GM23338 (cell line): Measurements from ENCODE around the gene SERTAD1. TPM values are rescaled to one million over a fixed set of nuclear protein-coding genes. Genes with fewer than 3 reads are reported as not detected.

Source experiments
- ATAC-seq: fragments of 200-7000 bp; cut with Tn5 transposase; 3 replicates; pipeline ENCODE4 v1.9.1; 2020
- DNase-seq: peaks from one replicate; pipeline ENCODE4 v3.0.0-alpha.2; 2015; ENCODE audit warnings: low spot score
- H2AFZ ChIP-seq: fragments of 200-600 bp; sonication (generic); 2 replicates; pipeline ENCODE4 v1.8.0; 2016; ENCODE audit warnings: antibody characterized with exemption, mild to moderate bottlenecking, moderate library complexity
- H3F3A ChIP-seq: fragments of 200-600 bp; sonication (generic); replicated peaks from 2 replicates; pipeline ENCODE4 v1.8.0; 2017; ENCODE audit warnings: antibody characterized with exemption, mixed run types, low read depth
- H3K27ac ChIP-seq: fragments of 200-600 bp; sonication (generic); 2 replicates; pipeline ENCODE4 v1.6.1; 2016; ENCODE audit warnings: low read depth
- H3K27me3 ChIP-seq: fragments of 200-600 bp; sonication (generic); 2 replicates; pipeline ENCODE4 v1.8.0; 2016; ENCODE audit warnings: mild to moderate bottlenecking, mixed run types, moderate library complexity; ENCODE audit not compliant: insufficient read depth
- H3K36me3 ChIP-seq: fragments of 200-600 bp; sonication (generic); 2 replicates; pipeline ENCODE4 v1.8.0; 2016; ENCODE audit warnings: mild to moderate bottlenecking; ENCODE audit not compliant: insufficient read depth
- H3K4me1 ChIP-seq: fragments of 200-600 bp; sonication (generic); 2 replicates; pipeline ENCODE4 v1.8.0; 2016; ENCODE audit warnings: mild to moderate bottlenecking, moderate library complexity; ENCODE audit not compliant: insufficient read depth
- H3K4me2 ChIP-seq: fragments of 200-600 bp; sonication (generic); 2 replicates; pipeline ENCODE4 v1.7.1; 2017; ENCODE audit warnings: mixed run types
- H3K4me3 ChIP-seq: fragments of 200-600 bp; sonication (generic); 2 replicates; pipeline ENCODE4 v1.6.1; 2016; ENCODE audit warnings: mixed run types
- H3K79me2 ChIP-seq: fragments of 200-600 bp; sonication (generic); replicated peaks from 2 replicates; pipeline ENCODE4 v1.8.0; 2017; ENCODE audit warnings: mild to moderate bottlenecking; ENCODE audit not compliant: insufficient read depth
- H3K9me2 ChIP-seq: fragments of 200-600 bp; sonication (generic); 2 replicates; pipeline ENCODE4 v1.8.0; 2017; ENCODE audit not compliant: insufficient read depth
- H4K20me1 ChIP-seq: fragments of 200-600 bp; sonication (generic); replicated peaks from 2 replicates; pipeline ENCODE4 v1.8.0; 2017; ENCODE audit warnings: mild to moderate bottlenecking; ENCODE audit not compliant: insufficient read depth
- H3K27ac Mint-ChIP-seq: 2 replicates; pipeline ENCODE4 v1.8.0; 2020; ENCODE audit warnings: inconsistent platforms, mild to moderate bottlenecking, moderate library complexity, mixed read lengths
- H3K27me3 Mint-ChIP-seq: 3 replicates; pipeline ENCODE4 v1.8.0; 2022; ENCODE audit warnings: low read depth, mild to moderate bottlenecking, moderate library complexity, mixed read lengths, inconsistent platforms; ENCODE audit not compliant: insufficient read depth, poor library complexity
- H3K36me3 Mint-ChIP-seq: 3 replicates; pipeline ENCODE4 v1.8.0; 2021; ENCODE audit warnings: low read depth, mild to moderate bottlenecking, inconsistent platforms, moderate library complexity, mixed read lengths
- H3K4me1 Mint-ChIP-seq: 3 replicates; pipeline ENCODE4 v1.8.0; 2020; ENCODE audit warnings: mild to moderate bottlenecking, inconsistent platforms, mixed read lengths
- H3K4me3 Mint-ChIP-seq: 3 replicates; pipeline ENCODE4 v1.8.0; 2021; ENCODE audit warnings: moderate library complexity, mild to moderate bottlenecking, inconsistent platforms, mixed read lengths
- H3K9me3 Mint-ChIP-seq: 3 replicates; pipeline ENCODE4 v1.8.0; 2020; ENCODE audit warnings: moderate library complexity, mild to moderate bottlenecking, inconsistent platforms, mixed read lengths
- CREB1 ChIP-seq: fragments of 250-450 bp; sonication (Bioruptor Pico); IDR thresholded peaks from 2 replicates; pipeline ENCODE4 v1.5.0; 2020; ENCODE audit warnings: low read depth, mild to moderate bottlenecking, moderate library complexity
- CTCF ChIP-seq, 2 experiments: fragments of 200-600 bp in 1 of 2; sonication (generic) in 1 of 2; conservative IDR thresholded peaks; 2 replicates each; pipeline versions ENCODE4 v1.5.1 to v1.6.1; 2016 to 2017; ENCODE audit warnings: antibody characterized with exemption in 2 of 2, low read depth in 2 of 2, mild to moderate bottlenecking in 2 of 2, moderate library complexity in 1 of 2
- EZH2 ChIP-seq: fragments of 200-600 bp; sonication (generic); IDR thresholded peaks from one replicate; pipeline ENCODE4 v1.8.0; 2017; ENCODE audit warnings: antibody characterized with exemption, mild to moderate bottlenecking, low read depth; ENCODE audit not compliant: unreplicated experiment
- EZH2phosphoT487 ChIP-seq: fragments of 200-600 bp; sonication (generic); IDR thresholded peaks from one replicate; pipeline ENCODE4 v1.8.1; 2018; ENCODE audit warnings: antibody characterized with exemption; ENCODE audit not compliant: unreplicated experiment
- JUNB ChIP-seq: IDR thresholded peaks from one replicate; pipeline ENCODE4 v1.6.1; 2016; ENCODE audit warnings: antibody characterized with exemption; ENCODE audit not compliant: unreplicated experiment
- POLR2AphosphoS5 ChIP-seq: IDR thresholded peaks from 2 replicates; pipeline ENCODE4 v1.6.1; 2016; ENCODE audit warnings: antibody characterized with exemption, low read depth
- STAT1 ChIP-seq: IDR thresholded peaks from one replicate; pipeline ENCODE4 v1.6.1; 2016; ENCODE audit warnings: antibody characterized with exemption; ENCODE audit not compliant: unreplicated experiment
- ZNF114 ChIP-seq: fragments of 250-450 bp; sonication (Bioruptor Pico); IDR thresholded peaks from 2 replicates; pipeline ENCODE4 v1.5.0; 2020; ENCODE audit warnings: mild to moderate bottlenecking, moderate library complexity
- ZNF331 ChIP-seq: fragments of 250-450 bp; sonication (Bioruptor Pico); IDR thresholded peaks from 2 replicates; pipeline ENCODE4 v1.5.0; 2020; ENCODE audit warnings: low read depth, mild to moderate bottlenecking, moderate library complexity
- polyA plus RNA-seq: library from polyadenylated mRNA; unstranded; fragments of >200 nt; fragmentation: Nextera tagmentation; extraction: Ambion mirVana; gene quantifications from 2 replicates; pipeline ENCODE4 v1.2.1, GENCODE V29; 2016
- total RNA-seq: library from RNA; depleted of rRNA; stranded (reverse); fragments of >200 nt; shearing (Covaris generic); gene quantifications from 2 replicates; pipeline ENCODE4 v1.2.3, GENCODE V29; 2014
- TF ChIP-seq, protein P1 (sequence below): IDR thresholded peaks from 2 replicates; pipeline ENCODE4 v1.6.1; 2016; ENCODE audit warnings: antibody characterized with exemption

Gene SERTAD1
- total and polyA plus RNA-seq, 2 experiments from 2014 or later, result 4.6 to 9.1 TPM

GRCh38 chr19:40445780-40446262, 20.0 kb upstream of the SERTAD1 start:
- Mint-ChIP-seq H3K27ac (peak overlapping the region; percentile 92), H3K36me3 (peaks cover 24% of the 10 kb centered on the region), H3K27me3 (peaks cover 13% of the 10 kb centered on the region), H3K4me3 (peak overlapping the region; percentile 57; the same call in 2 of the 3 replicates), H3K4me1 (peaks cover 30% of the 10 kb centered on the region), H3K9me3 (peaks cover 3% of the 10 kb centered on the region; the same call in 2 of the 3 replicates)
- Histone ChIP-seq H3F3A (peaks cover 16% of the 10 kb centered on the region), H3K27me3 (no peaks in the 10 kb centered on the region), H3K79me2 (peaks cover 24% of the 10 kb centered on the region), H3K27ac (peak overlapping the region; percentile 92; the same call in 1 of the 2 replicates), H3K4me2 (peak overlapping the region; percentile 86), H2AFZ (no peak overlapping the region), H3K4me1 (peaks cover 14% of the 10 kb centered on the region), H3K9me2 (no peaks in the 10 kb centered on the region), H3K36me3 (peaks cover 11% of the 10 kb centered on the region; the same call in 1 of the 2 replicates), H3K4me3 (no peak overlapping the region), H4K20me1 (peaks cover 8% of the 10 kb centered on the region; the same call in 1 of the 2 replicates)
- TF ChIP-seq STAT1 (no peak), ZNF331 (CRISPR knock-in tag) (no peak), ZNF114 (no peak), JUNB (no peak), CREB1 (CRISPR knock-in tag) (no peak), POLR2AphosphoS5 (no peak), EZH2phosphoT487 (no peak), EZH2 (no peak)
- TF ChIP-seq, protein P1, sequence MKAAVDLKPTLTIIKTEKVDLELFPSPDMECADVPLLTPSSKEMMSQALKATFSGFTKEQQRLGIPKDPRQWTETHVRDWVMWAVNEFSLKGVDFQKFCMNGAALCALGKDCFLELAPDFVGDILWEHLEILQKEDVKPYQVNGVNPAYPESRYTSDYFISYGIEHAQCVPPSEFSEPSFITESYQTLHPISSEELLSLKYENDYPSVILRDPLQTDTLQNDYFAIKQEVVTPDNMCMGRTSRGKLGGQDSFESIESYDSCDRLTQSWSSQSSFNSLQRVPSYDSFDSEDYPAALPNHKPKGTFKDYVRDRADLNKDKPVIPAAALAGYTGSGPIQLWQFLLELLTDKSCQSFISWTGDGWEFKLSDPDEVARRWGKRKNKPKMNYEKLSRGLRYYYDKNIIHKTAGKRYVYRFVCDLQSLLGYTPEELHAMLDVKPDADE, result no peak
- ATAC-seq, result peak; percentile 1; the same call in 2 of the 3 replicates
- peak; percentile 81 for DNase-seq

DNA sequence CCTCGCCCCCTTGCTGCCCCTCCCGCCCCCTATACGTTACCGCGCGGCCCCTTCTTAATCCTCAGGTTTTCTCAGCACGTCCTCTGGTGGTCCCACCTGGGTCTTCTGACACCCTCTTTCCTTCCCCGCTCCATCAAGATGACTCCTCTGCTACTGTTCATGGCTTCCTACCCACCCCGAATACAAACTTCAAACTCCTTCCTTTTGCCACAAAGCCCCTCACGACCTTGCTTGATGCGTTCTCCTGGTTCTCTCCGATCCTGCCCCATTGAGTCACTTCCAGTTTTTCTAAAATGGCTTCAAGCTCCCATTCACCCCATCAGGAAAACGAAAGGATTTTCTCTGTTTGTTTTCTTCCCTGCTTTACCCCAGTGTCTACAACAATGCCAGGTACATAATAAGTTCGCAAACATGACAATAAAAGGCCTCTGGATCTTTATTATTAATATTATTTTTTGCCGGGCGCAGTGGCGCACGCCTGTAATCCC, 19.1 kb upstream of the SERTAD1 start:
- Histone ChIP-seq H3K27ac (peak overlapping the region; percentile 92), H3F3A (peaks cover 22% of the 10 kb centered on the region), H3K36me3 (peaks cover 16% of the 10 kb centered on the region; the same call in 1 of the 2 replicates), H2AFZ (peak overlapping the region; percentile 80), H4K20me1 (peaks cover 8% of the 10 kb centered on the region; the same call in 1 of the 2 replicates), H3K4me3 (peak overlapping the region; percentile 100), H3K4me2 (peak overlapping the region; percentile 86), H3K4me1 (peaks cover 13% of the 10 kb centered on the region), H3K9me2 (no peaks in the 10 kb centered on the region), H3K27me3 (no peaks in the 10 kb centered on the region), H3K79me2 (peaks cover 26% of the 10 kb centered on the region)
- DNase-seq (no peak), ATAC-seq (no peak)
- peaks cover 17% of the 10 kb centered on the region for H3K27me3 Mint-ChIP-seq
- TF ChIP-seq POLR2AphosphoS5 (peak; percentile 43; the same call in 1 of the 2 replicates), CTCF (conservative IDR thresholded peaks at IDR 0.05; ENCODE audit: low read depth in 2 of 2) (peak in 1 of 2 experiments; percentile 74; a peak in 2 of 4 replicates), JUNB (no peak), CREB1 (CRISPR knock-in tag) (no peak)
- H3K4me1 Mint-ChIP-seq, result peaks cover 28% of the 10 kb centered on the region
- H3K27ac Mint-ChIP-seq, result peak overlapping the region; percentile 97
- H3K9me3 Mint-ChIP-seq, result peaks cover 3% of the 10 kb centered on the region; the same call in 2 of the 3 replicates
- peaks cover 31% of the 10 kb centered on the region for H3K36me3 Mint-ChIP-seq
- H3K4me3 Mint-ChIP-seq, result peak overlapping the region; percentile 98
